MM.1S (cell line): ENCODE data around the gene FEN1.

ENCODE experiments used
- DNase-seq: peaks from one replicate; pipeline ENCODE4 v3.0.0-alpha.2; 2015
- H2AFZ ChIP-seq: fragments of 300-600 bp; sonication (generic); 2 replicates; pipeline ENCODE4 v1.6.0; 2016; ENCODE audit warnings: antibody characterized with exemption, low read length
- H3F3A ChIP-seq: fragments of 300-600 bp; sonication (generic); 2 replicates; pipeline ENCODE4 v1.6.1; 2016; ENCODE audit warnings: mild to moderate bottlenecking, antibody characterized with exemption, low read length, moderate library complexity, mixed read lengths; ENCODE audit not compliant: insufficient read depth
- H3K27ac ChIP-seq: fragments of 300-600 bp; sonication (generic); 2 replicates; pipeline ENCODE4 v1.5.1; 2016; ENCODE audit warnings: mild to moderate bottlenecking, low read length
- H3K27me3 ChIP-seq: fragments of 300-600 bp; sonication (generic); replicated peaks from 2 replicates; pipeline ENCODE4 v1.6.0; 2016; ENCODE audit warnings: low read length; ENCODE audit not compliant: insufficient read depth
- H3K36me3 ChIP-seq: fragments of 300-600 bp; sonication (generic); replicated peaks from 2 replicates; pipeline ENCODE4 v1.6.1; 2016; ENCODE audit warnings: mild to moderate bottlenecking, low read length, mixed read lengths; ENCODE audit not compliant: insufficient read depth
- H3K4me1 ChIP-seq: fragments of 300-600 bp; sonication (generic); 2 replicates; pipeline ENCODE4 v1.6.1; 2016; ENCODE audit warnings: low read length, mixed read lengths
- H3K4me2 ChIP-seq: fragments of 300-600 bp; sonication (generic); 2 replicates; pipeline ENCODE4 v1.6.0; 2016; ENCODE audit warnings: low read depth, low read length
- H3K4me3 ChIP-seq: fragments of 300-600 bp; sonication (generic); 2 replicates; pipeline ENCODE4 v1.5.1; 2016; ENCODE audit warnings: low read length, mixed read lengths
- H3K79me2 ChIP-seq: fragments of 300-600 bp; sonication (generic); 2 replicates; pipeline ENCODE4 v1.6.1; 2016; ENCODE audit warnings: mixed run types, low read length, mixed read lengths
- H3K9ac ChIP-seq: fragments of 300-600 bp; sonication (generic); 2 replicates; pipeline ENCODE4 v1.6.1; 2016; ENCODE audit warnings: low read length, mixed read lengths
- H3K9me2 ChIP-seq: fragments of 300-600 bp; sonication (generic); replicated peaks from 2 replicates; pipeline ENCODE4 v1.6.1; 2016; ENCODE audit warnings: mild to moderate bottlenecking, low read length, mixed read lengths; ENCODE audit not compliant: insufficient read depth
- H3K9me3 ChIP-seq: fragments of 300-600 bp; sonication (generic); replicated peaks from 2 replicates; pipeline ENCODE4 v1.6.1; 2016; ENCODE audit warnings: mild to moderate bottlenecking, low read length, mixed read lengths; ENCODE audit not compliant: insufficient read depth
- H4K20me1 ChIP-seq: fragments of 300-600 bp; sonication (generic); 2 replicates; pipeline ENCODE4 v1.6.1; 2016; ENCODE audit warnings: mild to moderate bottlenecking, low read length, moderate library complexity, mixed read lengths; ENCODE audit not compliant: insufficient read depth
- EZH2 ChIP-seq: fragments of 300-600 bp; sonication (generic); optimal IDR thresholded peaks from 2 replicates; pipeline ENCODE3; 2017; ENCODE audit warnings: low read depth, mild to moderate bottlenecking, antibody characterized with exemption, low read length, mixed read lengths
- EZH2phosphoT487 ChIP-seq: fragments of 300-600 bp; sonication (generic); IDR thresholded peaks from 2 replicates; pipeline ENCODE4 v1.6.1; 2018; ENCODE audit warnings: antibody characterized with exemption, low read length
- TF ChIP-seq, protein P1 (sequence below): fragments of 300-600 bp; sonication (generic); IDR thresholded peaks from 2 replicates; pipeline ENCODE4 v1.5.1; 2016; ENCODE audit warnings: antibody characterized with exemption, low read length, mixed read lengths

Gene FEN1

DNA sequence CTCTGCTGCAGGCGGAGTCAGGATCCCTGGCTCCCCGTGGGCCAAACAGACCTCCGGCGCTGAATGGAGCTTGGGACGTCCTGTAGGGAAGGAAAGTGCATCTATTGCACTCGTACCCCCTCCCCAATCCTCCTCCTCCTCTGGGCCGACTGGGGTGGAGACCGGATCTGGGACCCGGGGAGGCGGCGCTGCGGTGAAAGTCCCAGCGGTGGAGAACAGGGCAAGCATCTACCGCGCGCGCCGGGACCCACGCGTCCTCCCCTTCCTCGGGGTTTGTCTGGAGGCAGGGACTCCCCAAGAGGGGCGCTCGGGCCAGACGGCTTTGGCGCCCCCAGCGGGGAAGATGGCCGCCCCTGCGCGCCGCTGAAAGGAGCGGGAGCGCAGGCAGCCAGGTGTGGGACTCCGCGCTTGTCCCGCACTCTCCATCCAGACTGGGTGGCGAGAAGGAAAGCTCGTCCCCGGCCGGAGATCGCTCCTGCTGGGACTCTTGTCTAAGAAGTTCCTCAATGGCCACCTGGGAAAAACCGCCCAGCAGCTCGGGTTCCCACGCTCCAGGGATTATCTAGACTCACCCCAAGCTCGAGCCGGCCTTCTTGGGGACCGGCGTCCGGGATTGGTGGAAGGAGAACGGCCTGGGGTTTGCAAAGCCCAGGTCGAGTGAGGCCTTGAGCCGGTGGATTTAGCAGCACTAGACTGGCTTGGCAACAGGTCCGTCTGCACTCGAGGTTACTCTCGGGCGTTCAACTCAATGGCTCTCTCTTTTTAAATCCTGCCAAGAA is 36.1 kb downstream of the FEN1 start:
- DNase-seq: no peak
- H3K27me3 ChIP-seq: peaks cover 41% of the 10 kb centered on the region
- H3K79me2 ChIP-seq: no peaks in the 10 kb centered on the region
- H2AFZ ChIP-seq: peak overlapping the region; percentile 27
- no peaks in the 10 kb centered on the region for H3K9me3 ChIP-seq
- H3K4me3 ChIP-seq: peak overlapping the region; percentile 35
- H3K9me2 ChIP-seq: no peaks in the 10 kb centered on the region
- H3K36me3 ChIP-seq: no peaks in the 10 kb centered on the region
- TF ChIP-seq, protein P1, sequence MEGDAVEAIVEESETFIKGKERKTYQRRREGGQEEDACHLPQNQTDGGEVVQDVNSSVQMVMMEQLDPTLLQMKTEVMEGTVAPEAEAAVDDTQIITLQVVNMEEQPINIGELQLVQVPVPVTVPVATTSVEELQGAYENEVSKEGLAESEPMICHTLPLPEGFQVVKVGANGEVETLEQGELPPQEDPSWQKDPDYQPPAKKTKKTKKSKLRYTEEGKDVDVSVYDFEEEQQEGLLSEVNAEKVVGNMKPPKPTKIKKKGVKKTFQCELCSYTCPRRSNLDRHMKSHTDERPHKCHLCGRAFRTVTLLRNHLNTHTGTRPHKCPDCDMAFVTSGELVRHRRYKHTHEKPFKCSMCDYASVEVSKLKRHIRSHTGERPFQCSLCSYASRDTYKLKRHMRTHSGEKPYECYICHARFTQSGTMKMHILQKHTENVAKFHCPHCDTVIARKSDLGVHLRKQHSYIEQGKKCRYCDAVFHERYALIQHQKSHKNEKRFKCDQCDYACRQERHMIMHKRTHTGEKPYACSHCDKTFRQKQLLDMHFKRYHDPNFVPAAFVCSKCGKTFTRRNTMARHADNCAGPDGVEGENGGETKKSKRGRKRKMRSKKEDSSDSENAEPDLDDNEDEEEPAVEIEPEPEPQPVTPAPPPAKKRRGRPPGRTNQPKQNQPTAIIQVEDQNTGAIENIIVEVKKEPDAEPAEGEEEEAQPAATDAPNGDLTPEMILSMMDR: peak; percentile 26
- TF ChIP-seq EZH2: no peak
- H3K27ac ChIP-seq: no peak overlapping the region
- 0 out of 2 replicates have a peak, but pooled peaks cover 9% of the 10 kb centered on the region for H3K4me1 ChIP-seq
- no peaks in the 10 kb centered on the region for H3F3A ChIP-seq
- no peak overlapping the region for H3K9ac ChIP-seq
- no peaks in the 10 kb centered on the region for H4K20me1 ChIP-seq
- peak overlapping the region; percentile 67 for H3K4me2 ChIP-seq

GRCh38 chr11:61829806-61830205 is 37.1 kb downstream of the FEN1 start:
- no peaks in the 10 kb centered on the region for H3K79me2 ChIP-seq
- no peak overlapping the region for H3K4me3 ChIP-seq
- no peak overlapping the region for H2AFZ ChIP-seq
- TF ChIP-seq EZH2phosphoT487 (no peak), EZH2 (no peak)
- TF ChIP-seq, protein P1: no peak
- no peaks in the 10 kb centered on the region for H3K9me2 ChIP-seq
- H3K9ac ChIP-seq: no peak overlapping the region
- no peaks in the 10 kb centered on the region for H3K9me3 ChIP-seq
- H4K20me1 ChIP-seq: no peaks in the 10 kb centered on the region
- peaks cover 41% of the 10 kb centered on the region for H3K27me3 ChIP-seq
- H3K4me1 ChIP-seq: peaks cover 17% of the 10 kb centered on the region
- H3K27ac ChIP-seq: no peak overlapping the region
- no peak for DNase-seq
- no peaks in the 10 kb centered on the region for H3F3A ChIP-seq
- H3K36me3 ChIP-seq: no peaks in the 10 kb centered on the region
- H3K4me2 ChIP-seq: no peak overlapping the region

GRCh38 chr11:61830237-61831105 is 37.8 kb downstream of the FEN1 start:
- H3K27me3 ChIP-seq: peaks cover 41% of the 10 kb centered on the region
- H2AFZ ChIP-seq: no peak overlapping the region
- TF ChIP-seq, protein P1: no peak
- TF ChIP-seq EZH2: no peak
- TF ChIP-seq EZH2phosphoT487: no peak
- no peak for DNase-seq
- H3K9me3 ChIP-seq: no peaks in the 10 kb centered on the region
- no peak overlapping the region for H3K27ac ChIP-seq
- no peaks in the 10 kb centered on the region for H3K9me2 ChIP-seq
- H3K9ac ChIP-seq: no peak overlapping the region
- no peak overlapping the region for H3K4me3 ChIP-seq
- 0 out of 2 replicates have a peak, but pooled peaks cover 3% of the 10 kb centered on the region for H3F3A ChIP-seq
- no peak overlapping the region for H3K4me2 ChIP-seq
- H3K4me1 ChIP-seq: peaks cover 21% of the 10 kb centered on the region
- H4K20me1 ChIP-seq: no peaks in the 10 kb centered on the region
- H3K79me2 ChIP-seq: no peaks in the 10 kb centered on the region
- no peaks in the 10 kb centered on the region for H3K36me3 ChIP-seq
